Mesendoderm (in vitro differentiated cells): ENCODE measurements around the gene SEC16A.

Source experiments
- DNase-seq: peaks from one replicate; pipeline ENCODE4 v3.0.0; 2013
- H2AK5ac ChIP-seq: 2 replicates; pipeline ENCODE4 v1.6.1; 2013; ENCODE audit warnings: low read length, inconsistent platforms
- H2BK120ac ChIP-seq: 2 replicates; pipeline ENCODE4 v1.6.1; 2013; ENCODE audit warnings: low read depth, mild to moderate bottlenecking, low read length, moderate library complexity, mixed read lengths
- H2BK15ac ChIP-seq: replicated peaks from 2 replicates; pipeline ENCODE4 v1.6.1; 2013; ENCODE audit warnings: low read depth, mild to moderate bottlenecking, moderate library complexity
- H2BK5ac ChIP-seq: 2 replicates; pipeline ENCODE4 v1.6.1; 2013; ENCODE audit warnings: low read length, inconsistent platforms
- H3K18ac ChIP-seq: 2 replicates; pipeline ENCODE4 v1.6.1; 2013; ENCODE audit warnings: mild to moderate bottlenecking, low read length, mixed read lengths
- H3K23ac ChIP-seq: one replicate; pipeline ENCODE4 v1.6.1; 2013; ENCODE audit warnings: low read length
- H3K27ac ChIP-seq: 2 replicates; pipeline ENCODE4 v1.5.1; 2013; ENCODE audit warnings: low read depth, mild to moderate bottlenecking, inconsistent platforms, low read length, moderate library complexity
- H3K27me3 ChIP-seq: 2 replicates; pipeline ENCODE4 v1.6.1; 2013; ENCODE audit warnings: low read length, control low read depth, mild to moderate bottlenecking, inconsistent platforms; ENCODE audit not compliant: insufficient read depth, poor library complexity
- H3K36me3 ChIP-seq: 2 replicates; pipeline ENCODE4 v1.6.1; 2013; ENCODE audit warnings: low read length, inconsistent platforms; ENCODE audit not compliant: control insufficient read depth, insufficient read depth
- H3K4ac ChIP-seq: one replicate; pipeline ENCODE4 v1.6.1; 2013; ENCODE audit warnings: low read depth, mild to moderate bottlenecking, low read length, moderate library complexity
- H3K4me1 ChIP-seq: 2 replicates; pipeline ENCODE4 v1.6.1; 2013; ENCODE audit warnings: low read depth, low read length, inconsistent platforms; ENCODE audit not compliant: control insufficient read depth
- H3K4me2 ChIP-seq: 2 replicates; pipeline ENCODE4 v1.6.1; 2013; ENCODE audit warnings: low read length
- H3K4me3 ChIP-seq: 2 replicates; pipeline ENCODE4 v1.5.1; 2013; ENCODE audit warnings: mild to moderate bottlenecking, low read length
- H3K56ac ChIP-seq: one replicate; pipeline ENCODE4 v1.6.1; 2013; ENCODE audit warnings: low read length
- H3K79me1 ChIP-seq: 2 replicates; pipeline ENCODE4 v1.6.1; 2013; ENCODE audit warnings: low read length, inconsistent platforms
- H3K79me2 ChIP-seq: 2 replicates; pipeline ENCODE4 v1.6.1; 2013; ENCODE audit warnings: mild to moderate bottlenecking, low read length; ENCODE audit not compliant: control insufficient read depth, insufficient read depth
- H3K9ac ChIP-seq: 2 replicates; pipeline ENCODE4 v1.6.1; 2013; ENCODE audit warnings: low read length, inconsistent platforms
- H4K5ac ChIP-seq: one replicate; pipeline ENCODE4 v1.6.1; 2013; ENCODE audit warnings: low read length
- H4K8ac ChIP-seq: one replicate; pipeline ENCODE4 v1.6.1; 2013; ENCODE audit warnings: low read depth, mild to moderate bottlenecking, control low read depth, low read length, moderate library complexity
- WGBS: extraction: QIAGEN DNeasy Blood & Tissue Kit; methylation state at CpG from one replicate; pipeline ENCODE4 v1.1.7; 2013; ENCODE audit warnings: low lambda C conversion rate, missing lambda C conversion rate; ENCODE audit not compliant: insufficient coverage; ENCODE audit errors: extremely low coverage; 5-methylcytosine and 5-hydroxymethylcytosine counted together

SEC16A gene

GRCh38 chr9:136431782-136432350, 51.0 kb downstream of the SEC16A start:
- no peak overlapping the region for H2BK15ac ChIP-seq
- DNase-seq: no peak
- no peak overlapping the region for H2BK120ac ChIP-seq
- no CpG with 5 or more reads among the region's 36 CpGs for WGBS
- H3K4me1 ChIP-seq: no peaks in the 10 kb centered on the region
- H2AK5ac ChIP-seq: no peak overlapping the region
- H3K79me1 ChIP-seq: peaks cover 1% of the 10 kb centered on the region
- H3K4me2 ChIP-seq: no peak overlapping the region
- H3K56ac ChIP-seq: no peak overlapping the region
- no peaks in the 10 kb centered on the region for H3K36me3 ChIP-seq
- no peak overlapping the region for H3K23ac ChIP-seq
- no peak overlapping the region for H3K27ac ChIP-seq
- H3K27me3 ChIP-seq: no peaks in the 10 kb centered on the region
- peaks cover 5% of the 10 kb centered on the region for H3K79me2 ChIP-seq
- no peak overlapping the region for H3K18ac ChIP-seq
- no peak overlapping the region for H4K5ac ChIP-seq
- H2BK5ac ChIP-seq: no peak overlapping the region
- H4K8ac ChIP-seq: no peak overlapping the region
- no peak overlapping the region for H3K9ac ChIP-seq
- no peak overlapping the region for H3K4ac ChIP-seq
- no peak overlapping the region for H3K4me3 ChIP-seq

GRCh38 chr9:136430588-136431234, 52.1 kb downstream of the SEC16A start:
- H3K36me3 ChIP-seq: no peaks in the 10 kb centered on the region
- WGBS: no CpG with 5 or more reads among the region's 29 CpGs
- no peak overlapping the region for H3K27ac ChIP-seq

GRCh38 chr9:136429683-136430491, 53.0 kb downstream of the SEC16A start:
- Histone ChIP-seq H2BK15ac (no peak overlapping the region), H2BK5ac (no peak overlapping the region), H3K79me1 (peaks cover 1% of the 10 kb centered on the region), H3K27ac (no peak overlapping the region), H3K4me1 (no peaks in the 10 kb centered on the region), H3K18ac (no peak overlapping the region), H3K36me3 (no peaks in the 10 kb centered on the region), H3K27me3 (no peaks in the 10 kb centered on the region), H3K4ac (no peak overlapping the region), H3K79me2 (no peaks in the 10 kb centered on the region), H3K9ac (no peak overlapping the region), H3K4me3 (no peak overlapping the region), H3K23ac (no peak overlapping the region), H2AK5ac (no peak overlapping the region), H3K56ac (no peak overlapping the region), H2BK120ac (no peak overlapping the region), H4K8ac (no peak overlapping the region), H4K5ac (no peak overlapping the region), H3K4me2 (no peak overlapping the region)
- DNase-seq: no peak
- WGBS: no CpG with 5 or more reads among the region's 32 CpGs

More at GRCh38 chr9:136430588-136431234, 52.1 kb downstream of the SEC16A start:
- Histone ChIP-seq H2AK5ac (no peak overlapping the region), H3K4me1 (no peaks in the 10 kb centered on the region), H3K79me1 (peaks cover 1% of the 10 kb centered on the region), H3K56ac (no peak overlapping the region), H3K18ac (no peak overlapping the region), H2BK15ac (no peak overlapping the region), H2BK5ac (no peak overlapping the region), H3K23ac (no peak overlapping the region), H4K5ac (no peak overlapping the region), H3K79me2 (peaks cover 3% of the 10 kb centered on the region), H4K8ac (no peak overlapping the region), H3K4ac (no peak overlapping the region), H3K27me3 (no peaks in the 10 kb centered on the region), H3K4me2 (no peak overlapping the region), H3K9ac (no peak overlapping the region), H3K4me3 (no peak overlapping the region), H2BK120ac (no peak overlapping the region)
- DNase-seq: no peak

- H2BK120ac ChIP-seq: no peak overlapping the region
- H2AK5ac ChIP-seq: no peak overlapping the region
- H3K4me3 ChIP-seq: no peak overlapping the region
- WGBS: no CpG with 5 or more reads among the region's 21 CpGs
- H3K36me3 ChIP-seq: no peaks in the 10 kb centered on the region
- no peak overlapping the region for H4K5ac ChIP-seq
- no peaks in the 10 kb centered on the region for H3K4me1 ChIP-seq
- H3K4ac ChIP-seq: no peak overlapping the region
- no peak overlapping the region for H2BK5ac ChIP-seq
- H4K8ac ChIP-seq: no peak overlapping the region
- H3K27ac ChIP-seq: no peak overlapping the region
- no peak overlapping the region for H2BK15ac ChIP-seq
- H3K4me2 ChIP-seq: no peak overlapping the region
- no peak overlapping the region for H3K9ac ChIP-seq
- H3K23ac ChIP-seq: no peak overlapping the region
- no peaks in the 10 kb centered on the region for H3K79me2 ChIP-seq
- no peak overlapping the region for H3K18ac ChIP-seq
- no peak for DNase-seq
- H3K79me1 ChIP-seq: no peaks in the 10 kb centered on the region
- H3K27me3 ChIP-seq: no peaks in the 10 kb centered on the region
- no peak overlapping the region for H3K56ac ChIP-seq
Measured at GRCh38 chr9:136429075-136429628, 53.7 kb downstream of the SEC16A start.

GRCh38 chr9:136426787-136427186, 56.1 kb downstream of the SEC16A start:
- no peak overlapping the region for H3K4me3 ChIP-seq
- H3K79me1 ChIP-seq: no peaks in the 10 kb centered on the region
- H3K4me1 ChIP-seq: no peaks in the 10 kb centered on the region
- H3K23ac ChIP-seq: no peak overlapping the region
- H4K5ac ChIP-seq: no peak overlapping the region
- no peak overlapping the region for H2BK5ac ChIP-seq
- H2BK15ac ChIP-seq: no peak overlapping the region
- no peak overlapping the region for H3K9ac ChIP-seq
- H4K8ac ChIP-seq: no peak overlapping the region
- no peak overlapping the region for H3K4me2 ChIP-seq
- no peak overlapping the region for H2BK120ac ChIP-seq
- H3K79me2 ChIP-seq: no peaks in the 10 kb centered on the region
- H3K27ac ChIP-seq: no peak overlapping the region
- no peak overlapping the region for H3K56ac ChIP-seq
- no peak overlapping the region for H3K4ac ChIP-seq
- no peak for DNase-seq
- H3K18ac ChIP-seq: no peak overlapping the region
- no peaks in the 10 kb centered on the region for H3K27me3 ChIP-seq
- no CpG with 5 or more reads among the region's 12 CpGs for WGBS
- H2AK5ac ChIP-seq: no peak overlapping the region
- peaks cover 3% of the 10 kb centered on the region for H3K36me3 ChIP-seq
